Measurements from ENCODE around the gene BZW2.

GRCh38 chr7:16657656-16658279 is 11.8 kb downstream of the BZW2 start:
- TF ChIP-seq POLR2A (IDR thresholded peaks at IDR 0.05; ENCODE audit: low read length) (no peak), GATA1 (IDR thresholded peaks at IDR 0.05; ENCODE audit: low read depth, low read length) (no peak)
